ENCODE data around the gene CSNK1G1. TPM values are rescaled to one million over a fixed set of nuclear protein-coding genes. Genes with fewer than 3 reads are reported as not detected.

The CSNK1G1 gene
- total and polyA plus RNA-seq, 2 of the 8 experiments (the other 6 are each of a cell fraction or from before 2014, with no cell fraction given) = 6.0 to 12.9 TPM

GRCh38 chr15:64247906-64248541 is 107.9 kb downstream of the CSNK1G1 start (continued):
- no peak for TF ChIP-seq PHF8 (conservative IDR thresholded peaks at IDR 0.05; ENCODE audit: low read depth, low read length)
- TF ChIP-seq ZNF274 (IDR thresholded peaks at IDR 0.05; ENCODE audit: borderline replicate concordance, extremely low read depth, low read length) = no peak
- no peak for TF ChIP-seq GTF2F1 (IDR thresholded peaks at IDR 0.05; ENCODE audit: borderline replicate concordance, low read depth, low read length)
- TF ChIP-seq CTBP2 (IDR thresholded peaks at IDR 0.05; ENCODE audit: borderline replicate concordance, insufficient read depth, insufficient read length, low read length) = no peak
- no peak for TF ChIP-seq RNF2 (IDR thresholded peaks at IDR 0.05; ENCODE audit: borderline replicate concordance, low read depth, low read length, missing control alignments, poor library complexity, severe bottlenecking)
- TF ChIP-seq KDM4A (IDR thresholded peaks at IDR 0.05; ENCODE audit: low read depth, low read length, severe bottlenecking) = no peak
- TF ChIP-seq POU5F1 (IDR thresholded peaks at IDR 0.05; ENCODE audit: low read depth, low read length) = no peak
- no peak for TF ChIP-seq POLR2A (IDR thresholded peaks at IDR 0.05; ENCODE audit: control extremely low read depth in 1 of 2, low read depth in 2 of 2, low read length in 2 of 2)
- TF ChIP-seq BRCA1 (IDR thresholded peaks at IDR 0.05; ENCODE audit: low read depth, low read length) = no peak
- TF ChIP-seq CEBPB (IDR thresholded peaks at IDR 0.05; ENCODE audit: low read depth, low read length) = no peak
- TF ChIP-seq TAF1 (IDR thresholded peaks at IDR 0.05; ENCODE audit: low read depth, low read length) = no peak
- TF ChIP-seq EP300 (IDR thresholded peaks at IDR 0.05; ENCODE audit: borderline replicate concordance in 1 of 2, low read depth in 2 of 2, low read length in 2 of 2) = peak in 1 of 2 experiments; percentile 84; a peak in 1 of 3 replicates
- TF ChIP-seq HDAC2 (IDR thresholded peaks at IDR 0.05; ENCODE audit: borderline replicate concordance in 1 of 2, low read depth in 2 of 2, low read length in 2 of 2) = no peak
- no peak for TF ChIP-seq E2F6 (IDR thresholded peaks at IDR 0.05)
- no peak for TF ChIP-seq CBX5 (IDR thresholded peaks at IDR 0.05; ENCODE audit: low read depth, low read length)
- TF ChIP-seq SP1 (IDR thresholded peaks at IDR 0.05; ENCODE audit: low read depth, low read length) = peak; percentile 48; the same call in 1 of the 2 replicates
